Measurements from ENCODE around the gene TNFRSF1A.

GRCh38 chr12:6328945-6329702, 12.8 kb downstream of the TNFRSF1A start:
- TF ChIP-seq POLR2A (IDR thresholded peaks at IDR 0.05; ENCODE audit: low read length): no peak
- no peak for TF ChIP-seq GATA1 (IDR thresholded peaks at IDR 0.05; ENCODE audit: low read depth, low read length)

All from erythroblast (primary cell).